ENCODE measurements around the gene ZBED4.

ZBED4 gene

GRCh38 chr22:49905465-49905864 is 51.8 kb downstream of the ZBED4 start:
- Mint-ChIP-seq H3K27ac (no peak overlapping the region), H3K27me3 (ENCODE audit: low read depth, poor library complexity) (no peaks in the 10 kb centered on the region), H3K4me1 (no peaks in the 10 kb centered on the region), H3K36me3 (ENCODE audit: low read depth) (peaks cover 44% of the 10 kb centered on the region), H3K4me3 (no peak overlapping the region), H3K9me3 (peaks cover 7% of the 10 kb centered on the region)
- no peak for DNase-seq
- no peak for TF ChIP-seq CTCF (IDR thresholded peaks at IDR 0.05)

GRCh38 chr22:49906071-49906798 is 52.6 kb downstream of the ZBED4 start:
- H3K36me3 Mint-ChIP-seq (ENCODE audit: low read depth): peaks cover 38% of the 10 kb centered on the region
- no peaks in the 10 kb centered on the region for H3K27me3 Mint-ChIP-seq (ENCODE audit: low read depth, poor library complexity)
- H3K4me1 Mint-ChIP-seq: no peaks in the 10 kb centered on the region
- H3K4me3 Mint-ChIP-seq: no peak overlapping the region
- no peak for DNase-seq
- H3K9me3 Mint-ChIP-seq: peaks cover 4% of the 10 kb centered on the region
- TF ChIP-seq CTCF (IDR thresholded peaks at IDR 0.05): no peak
- H3K27ac Mint-ChIP-seq: no peak overlapping the region

- H3K9me3 Mint-ChIP-seq: no peaks in the 10 kb centered on the region
- H3K27me3 Mint-ChIP-seq (ENCODE audit: low read depth, poor library complexity): no peaks in the 10 kb centered on the region
- H3K36me3 Mint-ChIP-seq (ENCODE audit: low read depth): peaks cover 32% of the 10 kb centered on the region
- TF ChIP-seq CTCF (IDR thresholded peaks at IDR 0.05): no peak
- DNase-seq: no peak
- no peaks in the 10 kb centered on the region for H3K4me1 Mint-ChIP-seq
- H3K27ac Mint-ChIP-seq: peak overlapping the region; percentile 71
- H3K4me3 Mint-ChIP-seq: no peak overlapping the region
These were observed 53.2 kb downstream of the ZBED4 start for GRCh38 chr22:49906799-49907290.

- Mint-ChIP-seq H3K27me3 (ENCODE audit: low read depth, poor library complexity) (no peaks in the 10 kb centered on the region), H3K4me1 (no peaks in the 10 kb centered on the region)
These were observed 54.2 kb downstream of the ZBED4 start for GRCh38 chr22:49907807-49908206.

GRCh38 chr22:49909476-49910205 is 56.0 kb downstream of the ZBED4 start:
- DNase-seq: no peak
- no peak for TF ChIP-seq CTCF (IDR thresholded peaks at IDR 0.05)
- Mint-ChIP-seq H3K36me3 (ENCODE audit: low read depth) (peaks cover 25% of the 10 kb centered on the region), H3K27me3 (ENCODE audit: low read depth, poor library complexity) (no peaks in the 10 kb centered on the region), H3K4me1 (no peaks in the 10 kb centered on the region), H3K4me3 (no peak overlapping the region), H3K9me3 (no peaks in the 10 kb centered on the region), H3K27ac (peak overlapping the region; percentile 59)

More at GRCh38 chr22:49907807-49908206, 54.2 kb downstream of the ZBED4 start:
- DNase-seq: no peak
- H3K9me3 Mint-ChIP-seq: no peaks in the 10 kb centered on the region
- H3K36me3 Mint-ChIP-seq (ENCODE audit: low read depth): peaks cover 29% of the 10 kb centered on the region
- no peak overlapping the region for H3K4me3 Mint-ChIP-seq
- H3K27ac Mint-ChIP-seq: peak overlapping the region; percentile 19
- no peak for TF ChIP-seq CTCF (IDR thresholded peaks at IDR 0.05)
